Mammary epithelial cell (primary cell): ENCODE measurements around the gene SSU72.

Source experiments
- EZH2 ChIP-seq: IDR thresholded peaks from 2 replicates; pipeline ENCODE4 v1.6.1; 2012; ENCODE audit warnings: low read length, inconsistent platforms, borderline replicate concordance
- TF ChIP-seq, protein P1 (sequence below), 2 donors: IDR thresholded peaks in 1 of 2; conservative IDR thresholded peaks in 1 of 2; 2 replicates each; pipeline ENCODE4 v1.5.1; 2011 to 2012; ENCODE audit warnings: inconsistent platforms in 2 of 2, low read length in 2 of 2, mild to moderate bottlenecking in 2 of 2, control low read depth in 1 of 2, low read depth in 1 of 2; ENCODE audit not compliant: insufficient read depth in 1 of 2; ENCODE audit errors: extremely low read depth in 1 of 2

- TF ChIP-seq, protein P1, sequence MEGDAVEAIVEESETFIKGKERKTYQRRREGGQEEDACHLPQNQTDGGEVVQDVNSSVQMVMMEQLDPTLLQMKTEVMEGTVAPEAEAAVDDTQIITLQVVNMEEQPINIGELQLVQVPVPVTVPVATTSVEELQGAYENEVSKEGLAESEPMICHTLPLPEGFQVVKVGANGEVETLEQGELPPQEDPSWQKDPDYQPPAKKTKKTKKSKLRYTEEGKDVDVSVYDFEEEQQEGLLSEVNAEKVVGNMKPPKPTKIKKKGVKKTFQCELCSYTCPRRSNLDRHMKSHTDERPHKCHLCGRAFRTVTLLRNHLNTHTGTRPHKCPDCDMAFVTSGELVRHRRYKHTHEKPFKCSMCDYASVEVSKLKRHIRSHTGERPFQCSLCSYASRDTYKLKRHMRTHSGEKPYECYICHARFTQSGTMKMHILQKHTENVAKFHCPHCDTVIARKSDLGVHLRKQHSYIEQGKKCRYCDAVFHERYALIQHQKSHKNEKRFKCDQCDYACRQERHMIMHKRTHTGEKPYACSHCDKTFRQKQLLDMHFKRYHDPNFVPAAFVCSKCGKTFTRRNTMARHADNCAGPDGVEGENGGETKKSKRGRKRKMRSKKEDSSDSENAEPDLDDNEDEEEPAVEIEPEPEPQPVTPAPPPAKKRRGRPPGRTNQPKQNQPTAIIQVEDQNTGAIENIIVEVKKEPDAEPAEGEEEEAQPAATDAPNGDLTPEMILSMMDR (conservative IDR thresholded peaks at IDR 0.05 in 1 of 2, IDR thresholded peaks at IDR 0.05 in 1 of 2; ENCODE audit: extremely low read depth in 1 of 2, insufficient read depth in 1 of 2, low read depth in 1 of 2, low read length in 2 of 2) = no peak
- TF ChIP-seq EZH2 = no peak
Measured at GRCh38 chr1:1598720-1599029, 24.0 kb upstream of the SSU72 start.
